ENCODE measurements around the gene OR4D9. TPM values are rescaled to one million over a fixed set of nuclear protein-coding genes. Genes with fewer than 3 reads are reported as not detected.

OR4D9 gene
- total and polyA plus RNA-seq, 10 of the 15 experiments (the other 5 are each of a cell fraction or from before 2014, with no cell fraction given) = not detected

DNA sequence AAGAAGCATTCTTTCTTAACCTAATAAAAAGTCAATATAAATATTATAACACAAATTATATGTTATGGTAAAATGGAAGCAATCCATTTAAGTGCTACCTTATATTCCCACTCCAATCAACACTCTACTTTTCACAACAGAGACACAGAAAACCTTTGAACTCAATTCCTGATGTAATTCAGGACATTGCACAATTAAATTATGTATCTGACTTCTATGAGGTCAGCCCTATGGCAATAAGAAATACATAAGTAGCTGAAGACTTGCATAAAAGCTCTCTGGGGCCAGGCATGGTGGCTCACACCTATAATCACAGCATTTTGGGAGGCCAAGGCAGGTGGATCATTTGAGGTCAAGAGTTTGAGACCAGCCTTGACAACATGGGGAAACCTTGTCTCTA lies 31.4 kb upstream of the OR4D9 start (continued):
- TF ChIP-seq KAT2A (conservative IDR thresholded peaks at IDR 0.05; ENCODE audit: control insufficient read depth, low read depth, low read length) = no peak
- TF ChIP-seq CBX3 (IDR thresholded peaks at IDR 0.05; ENCODE audit: borderline replicate concordance, low read depth) = no peak
- TF ChIP-seq, protein P1, sequence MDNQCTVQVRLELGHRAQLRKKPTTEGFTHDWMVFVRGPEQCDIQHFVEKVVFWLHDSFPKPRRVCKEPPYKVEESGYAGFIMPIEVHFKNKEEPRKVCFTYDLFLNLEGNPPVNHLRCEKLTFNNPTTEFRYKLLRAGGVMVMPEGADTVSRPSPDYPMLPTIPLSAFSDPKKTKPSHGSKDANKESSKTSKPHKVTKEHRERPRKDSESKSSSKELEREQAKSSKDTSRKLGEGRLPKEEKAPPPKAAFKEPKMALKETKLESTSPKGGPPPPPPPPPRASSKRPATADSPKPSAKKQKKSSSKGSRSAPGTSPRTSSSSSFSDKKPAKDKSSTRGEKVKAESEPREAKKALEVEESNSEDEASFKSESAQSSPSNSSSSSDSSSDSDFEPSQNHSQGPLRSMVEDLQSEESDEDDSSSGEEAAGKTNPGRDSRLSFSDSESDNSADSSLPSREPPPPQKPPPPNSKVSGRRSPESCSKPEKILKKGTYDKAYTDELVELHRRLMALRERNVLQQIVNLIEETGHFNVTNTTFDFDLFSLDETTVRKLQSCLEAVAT (IDR thresholded peaks at IDR 0.05) = no peak

DNA sequence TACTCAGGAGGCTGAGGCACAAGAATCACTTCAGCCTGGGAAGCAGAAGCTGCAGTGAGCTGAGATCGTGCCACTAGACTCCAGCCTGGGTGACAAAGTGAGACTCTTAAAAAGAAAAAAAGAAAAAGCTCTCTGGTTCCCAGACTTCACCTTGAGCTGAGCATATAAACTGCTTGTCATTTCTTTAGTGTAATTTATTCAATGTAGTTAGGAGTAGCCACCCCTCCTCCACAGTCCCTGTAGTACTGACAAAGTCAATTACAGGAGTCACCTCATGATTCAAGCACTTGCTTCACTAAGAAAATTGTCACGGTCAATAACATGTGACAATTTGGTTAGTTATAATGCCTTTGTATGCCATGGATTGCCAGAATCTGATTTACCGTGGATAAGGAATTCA lies 31.0 kb upstream of the OR4D9 start:
- H2AFZ ChIP-seq (ENCODE audit: control insufficient read depth, low read depth, low read length) = no peak overlapping the region
- in situ Hi-C loops (cut with MboI) = no loop called here
- FAIRE-seq (no peak), DNase-seq (ENCODE audit: low read depth, low spot score) (no peak), ATAC-seq (no peak)
- no TSS peak for BruUV-seq (replicated peaks)
- WGBS (ENCODE audit: insufficient coverage, insufficient replicate concordance, low lambda C conversion rate, missing lambda C conversion rate) = 3% methylated on average over 3 of the region's 3 CpGs
- H3K4me1 ChIP-seq (ENCODE audit: control insufficient read depth, insufficient read depth, low read length) = no peaks in the 10 kb centered on the region; the same call in 1 of the 2 replicates
- H3K9me3 ChIP-seq (replicated peaks; ENCODE audit: control insufficient read depth, insufficient read depth, low read length) = no peaks in the 10 kb centered on the region
- H3K9ac ChIP-seq (ENCODE audit: control insufficient read depth, insufficient read depth, low read length) = no peak overlapping the region
- intact Hi-C loops (cut with micrococcal nuclease; ENCODE audit: unreplicated experiment) = no loop called here
- no peak overlapping the region for H3K4me3 ChIP-seq
- no peaks in the 10 kb centered on the region for H3K27me3 ChIP-seq (replicated peaks in 1 of 2; ENCODE audit: control insufficient read depth in 2 of 2, insufficient read depth in 2 of 2, low read length in 1 of 2)
- no peak overlapping the region for H3K27ac ChIP-seq (ENCODE audit: control insufficient read depth, insufficient read depth)
- no peaks in the 10 kb centered on the region for H4K20me1 ChIP-seq (ENCODE audit: control insufficient read depth, insufficient read depth)
- TF ChIP-seq, protein P2, sequence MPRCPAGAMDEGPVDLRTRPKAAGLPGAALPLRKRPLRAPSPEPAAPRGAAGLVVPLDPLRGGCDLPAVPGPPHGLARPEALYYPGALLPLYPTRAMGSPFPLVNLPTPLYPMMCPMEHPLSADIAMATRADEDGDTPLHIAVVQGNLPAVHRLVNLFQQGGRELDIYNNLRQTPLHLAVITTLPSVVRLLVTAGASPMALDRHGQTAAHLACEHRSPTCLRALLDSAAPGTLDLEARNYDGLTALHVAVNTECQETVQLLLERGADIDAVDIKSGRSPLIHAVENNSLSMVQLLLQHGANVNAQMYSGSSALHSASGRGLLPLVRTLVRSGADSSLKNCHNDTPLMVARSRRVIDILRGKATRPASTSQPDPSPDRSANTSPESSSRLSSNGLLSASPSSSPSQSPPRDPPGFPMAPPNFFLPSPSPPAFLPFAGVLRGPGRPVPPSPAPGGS (IDR thresholded peaks at IDR 0.05; ENCODE audit: borderline replicate concordance, insufficient read depth, low read depth, low read length, poor library complexity, severe bottlenecking) = no peak
- TF ChIP-seq TBL1XR1 (IDR thresholded peaks at IDR 0.05; ENCODE audit: low read depth, low read length) = no peak
- TF ChIP-seq, protein P3, sequence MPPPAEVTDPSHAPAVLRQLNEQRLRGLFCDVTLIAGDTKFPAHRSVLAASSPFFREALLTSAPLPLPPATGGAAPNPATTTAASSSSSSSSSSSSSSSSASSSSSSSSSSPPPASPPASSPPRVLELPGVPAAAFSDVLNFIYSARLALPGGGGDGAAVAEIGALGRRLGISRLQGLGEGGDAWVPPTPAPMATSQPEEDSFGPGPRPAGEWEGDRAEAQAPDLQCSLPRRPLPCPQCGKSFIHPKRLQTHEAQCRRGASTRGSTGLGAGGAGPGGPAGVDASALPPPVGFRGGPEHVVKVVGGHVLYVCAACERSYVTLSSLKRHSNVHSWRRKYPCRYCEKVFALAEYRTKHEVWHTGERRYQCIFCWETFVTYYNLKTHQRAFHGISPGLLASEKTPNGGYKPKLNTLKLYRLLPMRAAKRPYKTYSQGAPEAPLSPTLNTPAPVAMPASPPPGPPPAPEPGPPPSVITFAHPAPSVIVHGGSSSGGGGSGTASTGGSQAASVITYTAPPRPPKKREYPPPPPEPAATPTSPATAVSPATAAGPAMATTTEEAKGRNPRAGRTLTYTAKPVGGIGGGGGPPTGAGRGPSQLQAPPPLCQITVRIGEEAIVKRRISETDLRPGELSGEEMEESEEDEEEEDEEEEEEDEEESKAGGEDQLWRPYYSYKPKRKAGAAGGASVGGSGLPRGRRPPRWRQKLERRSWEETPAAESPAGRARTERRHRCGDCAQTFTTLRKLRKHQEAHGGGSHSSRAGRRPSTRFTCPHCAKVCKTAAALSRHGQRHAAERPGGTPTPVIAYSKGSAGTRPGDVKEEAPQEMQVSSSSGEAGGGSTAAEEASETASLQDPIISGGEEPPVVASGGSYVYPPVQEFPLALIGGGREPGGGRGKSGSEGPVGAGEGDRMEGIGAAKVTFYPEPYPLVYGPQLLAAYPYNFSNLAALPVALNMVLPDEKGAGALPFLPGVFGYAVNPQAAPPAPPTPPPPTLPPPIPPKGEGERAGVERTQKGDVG (CRISPR knock-in tag; IDR thresholded peaks at IDR 0.05) = no peak
- TF ChIP-seq ZNF384 (IDR thresholded peaks at IDR 0.05; ENCODE audit: borderline replicate concordance, low read depth, low read length) = no peak
- TF ChIP-seq NR2C1 (IDR thresholded peaks at IDR 0.05) = no peak
- TF ChIP-seq BRCA1 (IDR thresholded peaks at IDR 0.05; ENCODE audit: low read depth, low read length) = no peak
- TF ChIP-seq, protein P4, sequence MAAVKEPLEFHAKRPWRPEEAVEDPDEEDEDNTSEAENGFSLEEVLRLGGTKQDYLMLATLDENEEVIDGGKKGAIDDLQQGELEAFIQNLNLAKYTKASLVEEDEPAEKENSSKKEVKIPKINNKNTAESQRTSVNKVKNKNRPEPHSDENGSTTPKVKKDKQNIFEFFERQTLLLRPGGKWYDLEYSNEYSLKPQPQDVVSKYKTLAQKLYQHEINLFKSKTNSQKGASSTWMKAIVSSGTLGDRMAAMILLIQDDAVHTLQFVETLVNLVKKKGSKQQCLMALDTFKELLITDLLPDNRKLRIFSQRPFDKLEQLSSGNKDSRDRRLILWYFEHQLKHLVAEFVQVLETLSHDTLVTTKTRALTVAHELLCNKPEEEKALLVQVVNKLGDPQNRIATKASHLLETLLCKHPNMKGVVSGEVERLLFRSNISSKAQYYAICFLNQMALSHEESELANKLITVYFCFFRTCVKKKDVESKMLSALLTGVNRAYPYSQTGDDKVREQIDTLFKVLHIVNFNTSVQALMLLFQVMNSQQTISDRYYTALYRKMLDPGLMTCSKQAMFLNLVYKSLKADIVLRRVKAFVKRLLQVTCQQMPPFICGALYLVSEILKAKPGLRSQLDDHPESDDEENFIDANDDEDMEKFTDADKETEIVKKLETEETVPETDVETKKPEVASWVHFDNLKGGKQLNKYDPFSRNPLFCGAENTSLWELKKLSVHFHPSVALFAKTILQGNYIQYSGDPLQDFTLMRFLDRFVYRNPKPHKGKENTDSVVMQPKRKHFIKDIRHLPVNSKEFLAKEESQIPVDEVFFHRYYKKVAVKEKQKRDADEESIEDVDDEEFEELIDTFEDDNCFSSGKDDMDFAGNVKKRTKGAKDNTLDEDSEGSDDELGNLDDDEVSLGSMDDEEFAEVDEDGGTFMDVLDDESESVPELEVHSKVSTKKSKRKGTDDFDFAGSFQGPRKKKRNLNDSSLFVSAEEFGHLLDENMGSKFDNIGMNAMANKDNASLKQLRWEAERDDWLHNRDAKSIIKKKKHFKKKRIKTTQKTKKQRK (IDR thresholded peaks at IDR 0.05; ENCODE audit: low read depth, low read length) = no peak
- no peaks in the 10 kb centered on the region for H3K79me2 ChIP-seq (ENCODE audit: control insufficient read depth, insufficient read depth, low read length)
- RAD21 ChIA-PET (ENCODE audit: unreplicated experiment) = no interaction called here
- CTCF ChIA-PET = no interaction called here
- POLR2A ChIA-PET = no interaction called here
- H3K36me3 ChIP-seq (ENCODE audit: control insufficient read depth in 2 of 2, insufficient read depth in 2 of 2, low read length in 1 of 2) = no peaks in the 10 kb centered on the region
- SMC1A ChIA-PET (ENCODE audit: uncharacterized antibody, unreplicated experiment) = no interaction called here
- no peak overlapping the region for H3K4me2 ChIP-seq (ENCODE audit: control insufficient read depth, insufficient read depth)

All from GM12878 (cell line).